Lung (tissue), 12 donors: ENCODE data around the gene TFAP2A. TPM values are rescaled to one million over a fixed set of nuclear protein-coding genes. Genes with fewer than 3 reads are reported as not detected.

Experiments used
- ATAC-seq: fragments of 200-7000 bp; cut with Tn5 transposase; one replicate; pipeline ENCODE4 v1.9.1; 2020; ENCODE audit warnings: moderate number of reproducible peaks; ENCODE audit not compliant: insufficient read depth, low FRiP score
- DNase-seq, 3 donors: peaks; one replicate each; pipeline ENCODE4 v3.0.0-alpha.2; 2013 to 2017
- H3K27ac ChIP-seq, 2 donors: one replicate each; pipeline ENCODE4 v1.5.1; 2013; ENCODE audit warnings: mild to moderate bottlenecking in 2 of 2, moderate library complexity in 2 of 2, control low read depth in 1 of 2, inconsistent platforms in 1 of 2, low read depth in 1 of 2, low read length in 1 of 2
- H3K27me3 ChIP-seq, 3 donors: one replicate each; pipeline ENCODE4 v1.5.1; 2013; ENCODE audit warnings: low read length in 2 of 3; ENCODE audit not compliant: control insufficient read depth in 3 of 3, insufficient read depth in 3 of 3
- H3K36me3 ChIP-seq, 4 donors: one replicate each; pipeline ENCODE4 v1.5.1; 2013; ENCODE audit warnings: low read length in 4 of 4, mild to moderate bottlenecking in 1 of 4, moderate library complexity in 1 of 4; ENCODE audit not compliant: control insufficient read depth in 4 of 4, insufficient read depth in 4 of 4
- H3K4me1 ChIP-seq, 5 donors: one replicate each; pipeline ENCODE4 v1.5.1; 2013; ENCODE audit warnings: low read length in 5 of 5, mild to moderate bottlenecking in 2 of 5, moderate library complexity in 1 of 5; ENCODE audit not compliant: control insufficient read depth in 5 of 5, insufficient read depth in 5 of 5
- H3K4me3 ChIP-seq: one replicate; pipeline ENCODE4 v1.5.1; 2013; ENCODE audit warnings: mild to moderate bottlenecking, control low read depth, moderate library complexity
- H3K9ac ChIP-seq, 2 donors: one replicate each; pipeline ENCODE4 v1.5.1; 2013; ENCODE audit warnings: low read length in 2 of 2, control low read depth in 1 of 2; ENCODE audit not compliant: insufficient read depth in 1 of 2
- H3K9me3 ChIP-seq, 4 donors: one replicate each; pipeline ENCODE4 v1.5.1; 2013; ENCODE audit warnings: low read length in 3 of 4, mild to moderate bottlenecking in 1 of 4, moderate library complexity in 1 of 4; ENCODE audit not compliant: control insufficient read depth in 4 of 4, insufficient read depth in 3 of 4
- CTCF ChIP-seq: IDR thresholded peaks from 2 replicates; pipeline ENCODE4 v1.5.1; 2012; ENCODE audit warnings: mild to moderate bottlenecking; ENCODE audit errors: control extremely low read depth, extremely low read depth
- WGBS, 2 donors: extraction: QIAGEN DNeasy Blood & Tissue Kit; methylation state at CpG; one replicate each; pipeline ENCODE4 v1.1.7; 2013; 5-methylcytosine and 5-hydroxymethylcytosine counted together
- polyA plus RNA-seq, 2 donors: library from polyadenylated mRNA; stranded (reverse); fragments of 200-250 nt; gene quantifications; one replicate each; pipeline ENCODE4 v1.2.1, GENCODE V29; 2013
- total RNA-seq, 2 donors: library from RNA; depleted of rRNA in 1 of 2; stranded (reverse); fragments of >200 nt in 1 of 2; gene quantifications; one replicate each; pipeline ENCODE4 v1.2.1, GENCODE V29; 2014 to 2021
- donor health status: control.
- donor health status: control.
- donor health status: Bipolar disorder and iron deficiency.
- donor health status: healthy.
- donor health status: DM: yes; HTN: yes; CAD: no.

Gene TFAP2A
- total and polyA plus RNA-seq, 4 donors, result 0.14 to 2.7 (median 0.64) TPM

DNA sequence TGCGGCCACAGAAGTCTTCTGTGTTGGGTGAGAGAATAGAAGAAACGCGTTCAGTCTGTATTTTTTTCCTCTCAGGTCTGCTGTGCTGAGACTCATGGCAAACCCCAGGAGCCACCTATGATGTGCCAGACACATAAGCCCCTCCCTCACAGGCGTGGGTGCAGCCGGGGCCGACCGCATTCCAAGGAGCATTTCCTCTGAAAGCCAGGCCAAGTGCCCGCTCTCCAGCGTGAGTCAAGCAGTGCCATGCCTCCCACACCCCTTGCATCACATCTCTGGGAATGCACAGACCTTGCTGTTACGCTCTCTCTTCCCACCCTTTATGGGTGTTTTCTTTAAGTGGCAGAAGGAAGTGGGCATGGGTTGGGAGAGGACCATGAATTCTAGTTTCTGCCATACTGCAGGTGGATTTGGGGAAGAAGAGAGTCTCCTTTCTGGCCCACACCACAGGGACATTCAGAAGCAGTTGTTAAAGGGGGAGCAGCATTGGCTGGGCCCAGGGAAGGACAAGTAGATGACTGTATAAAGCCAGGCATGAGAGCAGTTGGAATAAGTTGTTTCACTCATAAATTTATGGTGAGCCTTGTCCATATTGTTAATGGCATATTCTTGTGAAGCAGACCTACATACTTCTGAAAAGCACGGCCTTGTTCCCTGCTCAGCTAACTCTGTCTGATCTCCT is 37.1 kb upstream of the TFAP2A start:
- 40 to 61% methylated on average over 11 of the region's 11 CpGs for WGBS, 2 donors
- no peak for TF ChIP-seq CTCF
- ATAC-seq (peak; percentile 89), DNase-seq (peak; percentile 45 to 68 (median 64))
- Histone ChIP-seq H3K27me3 (no peaks in the 10 kb centered on the region), H3K4me3 (no peak overlapping the region), H3K4me1 (no peaks in the 10 kb centered on the region), H3K9ac (no peak overlapping the region), H3K36me3 (no peaks in the 10 kb centered on the region), H3K27ac (peak overlapping the region in 1 of 2 donors; percentile 49), H3K9me3 (no peaks in the 10 kb centered on the region)

DNA sequence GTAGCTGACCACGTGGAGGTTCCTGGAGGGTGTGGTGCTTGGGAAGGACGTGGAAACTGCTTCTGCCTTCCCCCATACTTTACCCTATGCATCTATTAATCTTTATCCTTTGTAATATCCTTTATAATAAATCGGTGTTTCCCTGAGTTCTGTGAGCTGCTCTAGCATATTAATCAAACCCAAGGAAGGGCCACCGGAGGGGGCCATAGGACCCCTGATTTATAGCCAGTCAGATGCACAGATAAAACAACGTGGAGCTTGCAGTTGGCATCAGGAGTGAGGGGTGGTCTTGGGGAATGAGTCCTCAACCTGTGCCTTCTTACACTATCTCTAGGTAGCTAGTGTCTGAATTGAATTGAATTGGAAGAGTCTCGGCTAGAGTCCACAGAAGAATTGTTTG is 36.5 kb upstream of the TFAP2A start:
- no peaks in the 10 kb centered on the region for H3K36me3 ChIP-seq
- H3K27me3 ChIP-seq, result no peaks in the 10 kb centered on the region
- 63 to 67% methylated on average over 6 of the region's 6 CpGs for WGBS, 2 donors
- DNase-seq (no peak), ATAC-seq (peak; percentile 7)
- H3K4me3 ChIP-seq, result no peak overlapping the region
- H3K27ac ChIP-seq, result no peak overlapping the region
- H3K9ac ChIP-seq, result no peak overlapping the region
- no peaks in the 10 kb centered on the region for H3K4me1 ChIP-seq
- H3K9me3 ChIP-seq, result no peaks in the 10 kb centered on the region
- TF ChIP-seq CTCF, result no peak

DNA sequence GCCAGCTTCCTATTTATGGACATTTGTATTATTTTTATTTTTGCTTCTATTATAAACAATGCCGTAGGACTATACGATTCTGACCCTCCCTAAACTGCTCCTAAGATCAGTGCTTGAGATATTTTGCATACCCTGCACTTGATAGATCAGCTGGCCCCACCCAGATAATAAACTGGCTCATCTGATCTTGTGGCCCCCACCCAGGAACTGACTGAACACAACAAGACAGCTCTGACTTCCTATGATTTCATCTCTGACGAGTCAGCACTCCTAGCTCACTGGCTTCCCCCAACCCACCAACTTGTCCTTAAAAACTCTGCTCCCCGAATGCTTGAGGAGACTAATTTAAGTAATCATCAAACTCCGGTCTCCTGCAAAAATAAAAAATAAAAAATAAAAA is 34.9 kb upstream of the TFAP2A start:
- 70 to 72% methylated on average over 5 of the region's 5 CpGs for WGBS, 2 donors
- no peaks in the 10 kb centered on the region for H3K9me3 ChIP-seq
- H3K36me3 ChIP-seq, result no peaks in the 10 kb centered on the region
- H3K4me1 ChIP-seq, result no peaks in the 10 kb centered on the region
- DNase-seq (no peak), ATAC-seq (no peak)
- no peak overlapping the region for H3K27ac ChIP-seq
- H3K27me3 ChIP-seq, result no peaks in the 10 kb centered on the region
- no peak overlapping the region for H3K9ac ChIP-seq
- no peak overlapping the region for H3K4me3 ChIP-seq
- no peak for TF ChIP-seq CTCF

GRCh38 chr6:10448096-10448495 is 33.2 kb upstream of the TFAP2A start:
- H3K4me3 ChIP-seq, result no peak overlapping the region
- ATAC-seq (no peak), DNase-seq (no peak)
- H3K36me3 ChIP-seq, result no peaks in the 10 kb centered on the region
- WGBS, 2 donors, result 68 to 83% methylated on average over 1 of the region's 1 CpG
- TF ChIP-seq CTCF, result no peak
- no peaks in the 10 kb centered on the region for H3K4me1 ChIP-seq
- no peaks in the 10 kb centered on the region for H3K9me3 ChIP-seq
- no peak overlapping the region for H3K27ac ChIP-seq
- no peak overlapping the region for H3K9ac ChIP-seq
- no peaks in the 10 kb centered on the region for H3K27me3 ChIP-seq
